Measurements from ENCODE around the gene SHLD1.

DNA sequence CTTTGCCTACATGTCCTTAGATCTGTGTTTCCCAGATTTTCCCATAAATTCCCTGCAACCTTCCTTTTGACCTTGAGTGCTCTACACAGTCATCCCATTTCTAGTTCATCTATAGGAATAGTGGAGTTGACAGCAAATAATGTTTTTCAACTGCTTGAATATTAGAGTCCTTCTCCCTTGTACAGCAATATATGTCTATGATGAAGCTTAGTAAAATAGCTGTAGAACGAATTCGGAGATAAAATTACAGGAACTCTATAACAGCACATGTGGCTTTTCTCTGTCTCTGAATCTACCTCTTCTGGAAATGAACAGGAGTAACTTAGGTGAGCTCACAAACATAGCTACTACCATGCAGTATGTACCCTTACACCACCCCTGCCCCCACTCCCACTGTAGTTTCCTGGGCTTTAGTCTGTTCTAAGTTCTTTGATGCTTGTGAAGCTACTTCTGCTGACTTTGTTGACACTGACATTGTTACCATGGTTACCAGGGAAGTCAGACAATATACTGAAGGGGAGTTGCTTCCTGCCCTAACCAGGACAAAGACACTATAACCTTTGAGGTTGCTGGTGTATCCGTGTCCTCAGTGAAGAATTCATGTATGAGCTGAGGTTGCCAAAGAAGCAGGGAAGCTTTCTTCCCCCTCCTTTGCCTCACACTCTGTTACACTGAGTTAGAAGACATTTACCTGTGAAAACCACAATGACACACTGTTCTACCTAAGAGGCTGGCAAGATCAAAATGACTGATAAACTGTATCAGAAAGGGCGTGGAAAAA, 35.8 kb upstream of the SHLD1 start:
- TF ChIP-seq, protein P1, sequence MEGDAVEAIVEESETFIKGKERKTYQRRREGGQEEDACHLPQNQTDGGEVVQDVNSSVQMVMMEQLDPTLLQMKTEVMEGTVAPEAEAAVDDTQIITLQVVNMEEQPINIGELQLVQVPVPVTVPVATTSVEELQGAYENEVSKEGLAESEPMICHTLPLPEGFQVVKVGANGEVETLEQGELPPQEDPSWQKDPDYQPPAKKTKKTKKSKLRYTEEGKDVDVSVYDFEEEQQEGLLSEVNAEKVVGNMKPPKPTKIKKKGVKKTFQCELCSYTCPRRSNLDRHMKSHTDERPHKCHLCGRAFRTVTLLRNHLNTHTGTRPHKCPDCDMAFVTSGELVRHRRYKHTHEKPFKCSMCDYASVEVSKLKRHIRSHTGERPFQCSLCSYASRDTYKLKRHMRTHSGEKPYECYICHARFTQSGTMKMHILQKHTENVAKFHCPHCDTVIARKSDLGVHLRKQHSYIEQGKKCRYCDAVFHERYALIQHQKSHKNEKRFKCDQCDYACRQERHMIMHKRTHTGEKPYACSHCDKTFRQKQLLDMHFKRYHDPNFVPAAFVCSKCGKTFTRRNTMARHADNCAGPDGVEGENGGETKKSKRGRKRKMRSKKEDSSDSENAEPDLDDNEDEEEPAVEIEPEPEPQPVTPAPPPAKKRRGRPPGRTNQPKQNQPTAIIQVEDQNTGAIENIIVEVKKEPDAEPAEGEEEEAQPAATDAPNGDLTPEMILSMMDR (IDR thresholded peaks at IDR 0.05; ENCODE audit: poor library complexity): no peak
- TF ChIP-seq EZH2 (IDR thresholded peaks at IDR 0.05; ENCODE audit: borderline replicate concordance): no peak
- TF ChIP-seq EZH2phosphoT487 (IDR thresholded peaks at IDR 0.05; ENCODE audit: low read depth, severe bottlenecking, unreplicated experiment): no peak
